HG02759 (cell line): Measurements from ENCODE around the gene ANKRD13A.
A peak's percentile ranks its signal among the peaks of the same experiment; 100 is the strongest.
"Not testable (repeated sequence)": the region's sequence is repeated elsewhere in the genome, so short reads cannot be mapped to it uniquely, and the experiment has no call there.

Experiments used
- ATAC-seq: cut with Tn5 transposase; IDR thresholded peaks from one replicate; pipeline ENCODE4 v1.9.1; 2021; ENCODE audit warnings: mild to moderate bottlenecking, moderate library complexity; ENCODE audit not compliant: unreplicated experiment

Gene ANKRD13A

GRCh38 chr12:109983432-109984142 is 15.6 kb upstream of the ANKRD13A start:
- no peak for ATAC-seq

GRCh38 chr12:109986236-109986635 is 13.0 kb upstream of the ANKRD13A start:
- not testable (repeated sequence) for ATAC-seq

GRCh38 chr12:109987615-109988014 is 11.6 kb upstream of the ANKRD13A start:
- no peak for ATAC-seq

- no peak for ATAC-seq
Observed at GRCh38 chr12:109988274-109988673, 11.0 kb upstream of the ANKRD13A start.

GRCh38 chr12:109988903-109989302 is 10.3 kb upstream of the ANKRD13A start:
- ATAC-seq, result no peak

- ATAC-seq, result no peak
Observed at GRCh38 chr12:109989380-109989779, 9.8 kb upstream of the ANKRD13A start.

- no peak for ATAC-seq
Observed at GRCh38 chr12:109991586-109991985, 7.6 kb upstream of the ANKRD13A start.

- no peak for ATAC-seq
Observed at GRCh38 chr12:109993091-109993490, 6.1 kb upstream of the ANKRD13A start.

- ATAC-seq, result no peak
Observed at GRCh38 chr12:109994401-109995175, 4.6 kb upstream of the ANKRD13A start.

- no peak for ATAC-seq
Observed at GRCh38 chr12:109995361-109995685, 3.9 kb upstream of the ANKRD13A start.

- peak; percentile 69 for ATAC-seq
Observed at GRCh38 chr12:109995686-109996482, 3.3 kb upstream of the ANKRD13A start, which contains the start of gene GIT2. Gene GIT2 (minus strand): TSS chr12:109996368. CDS start chr12:109996224, 144 bp downstream.

GRCh38 chr12:109996483-109996853 is 2.8 kb upstream of the ANKRD13A start:
- ATAC-seq, result no peak

GRCh38 chr12:109997393-109997792 is 1.8 kb upstream of the ANKRD13A start:
- no peak for ATAC-seq

- ATAC-seq, result no peak
Observed at GRCh38 chr12:109998241-109998903, 858 bp upstream of the ANKRD13A start.

GRCh38 chr12:109999649-109999971 is 380 bp downstream of the ANKRD13A start:
- ATAC-seq, result no peak

- ATAC-seq, result no peak
Observed at GRCh38 chr12:109999983-110000505, 814 bp downstream of the ANKRD13A start.

- no peak for ATAC-seq
Observed at GRCh38 chr12:110001596-110001995, 2.4 kb downstream of the ANKRD13A start.

GRCh38 chr12:110002676-110003515 is 3.7 kb downstream of the ANKRD13A start:
- ATAC-seq, result no peak

GRCh38 chr12:110004598-110004997 is 5.4 kb downstream of the ANKRD13A start:
- peak; percentile 52 for ATAC-seq
